Upper lobe of left lung (tissue), 4 donors: Measurements from ENCODE around the gene ATP9B.

Experiments used
- POLR2AphosphoS5 ChIP-seq, 2 donors: sonication (generic); formaldehyde crosslinking; IDR thresholded peaks; one replicate each; pipeline ENCODE4 v1.5.1; 2017; ENCODE audit warnings: antibody characterized with exemption in 2 of 2
- TF ChIP-seq, protein P1 (sequence below), 6 experiments: fragments of 450-650 bp in 4 of 6; fragments of 200-600 bp in 2 of 6; sonication (generic) in 2 of 6; IDR thresholded peaks; one replicate each; pipeline ENCODE4 v1.5.1; 2016 to 2019; ENCODE audit warnings: antibody characterized with exemption in 6 of 6

GRCh38 chr18:79117788-79118187 is 48.6 kb downstream of the ATP9B start:
- TF ChIP-seq POLR2AphosphoS5 (IDR thresholded peaks at IDR 0.05) = no peak
- TF ChIP-seq, protein P1, sequence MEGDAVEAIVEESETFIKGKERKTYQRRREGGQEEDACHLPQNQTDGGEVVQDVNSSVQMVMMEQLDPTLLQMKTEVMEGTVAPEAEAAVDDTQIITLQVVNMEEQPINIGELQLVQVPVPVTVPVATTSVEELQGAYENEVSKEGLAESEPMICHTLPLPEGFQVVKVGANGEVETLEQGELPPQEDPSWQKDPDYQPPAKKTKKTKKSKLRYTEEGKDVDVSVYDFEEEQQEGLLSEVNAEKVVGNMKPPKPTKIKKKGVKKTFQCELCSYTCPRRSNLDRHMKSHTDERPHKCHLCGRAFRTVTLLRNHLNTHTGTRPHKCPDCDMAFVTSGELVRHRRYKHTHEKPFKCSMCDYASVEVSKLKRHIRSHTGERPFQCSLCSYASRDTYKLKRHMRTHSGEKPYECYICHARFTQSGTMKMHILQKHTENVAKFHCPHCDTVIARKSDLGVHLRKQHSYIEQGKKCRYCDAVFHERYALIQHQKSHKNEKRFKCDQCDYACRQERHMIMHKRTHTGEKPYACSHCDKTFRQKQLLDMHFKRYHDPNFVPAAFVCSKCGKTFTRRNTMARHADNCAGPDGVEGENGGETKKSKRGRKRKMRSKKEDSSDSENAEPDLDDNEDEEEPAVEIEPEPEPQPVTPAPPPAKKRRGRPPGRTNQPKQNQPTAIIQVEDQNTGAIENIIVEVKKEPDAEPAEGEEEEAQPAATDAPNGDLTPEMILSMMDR (IDR thresholded peaks at IDR 0.05) = no peak
